ENCODE results near the gene NBEA.

The NBEA gene

DNA sequence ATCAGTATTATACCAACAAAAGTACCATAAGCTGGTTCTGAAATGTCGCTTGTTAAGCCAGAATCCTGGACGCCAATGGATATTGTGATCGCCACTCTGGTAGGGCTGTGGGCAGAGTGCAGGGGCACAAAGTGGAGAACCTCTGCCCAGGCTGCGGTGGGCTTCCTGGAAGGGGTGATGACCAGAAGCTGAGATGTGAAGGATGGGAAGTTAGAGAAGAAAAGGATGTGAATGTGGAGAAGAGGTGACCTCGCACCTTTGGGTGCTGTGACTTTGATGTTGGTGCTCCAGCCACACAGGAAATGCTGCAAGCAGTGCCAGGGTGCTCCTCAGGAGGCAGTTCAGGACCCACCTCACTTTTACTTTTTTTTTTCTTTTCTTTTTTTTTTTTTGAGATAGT lies 742.4 kb downstream of the NBEA start:
- DNase-seq = no peak

DNA sequence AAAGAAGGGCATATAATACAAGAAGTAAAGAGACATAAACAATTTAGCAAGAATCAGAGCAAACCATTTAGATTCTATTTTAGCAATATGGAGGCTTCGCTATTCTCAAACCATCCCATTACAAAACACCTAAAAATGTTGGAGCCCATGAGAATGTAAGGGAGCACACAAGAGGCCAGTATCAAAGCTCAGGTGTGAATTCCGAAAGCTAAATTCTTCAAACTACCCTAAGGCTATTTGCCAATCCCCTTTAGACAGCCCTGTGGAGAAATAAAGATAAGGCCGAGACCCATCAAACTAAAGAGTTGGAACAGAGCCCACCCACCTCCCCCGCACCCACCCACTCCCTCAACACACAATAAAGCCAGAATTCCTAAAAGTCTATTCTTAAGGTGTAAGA lies 745.3 kb downstream of the NBEA start:
- no peak for DNase-seq

DNA sequence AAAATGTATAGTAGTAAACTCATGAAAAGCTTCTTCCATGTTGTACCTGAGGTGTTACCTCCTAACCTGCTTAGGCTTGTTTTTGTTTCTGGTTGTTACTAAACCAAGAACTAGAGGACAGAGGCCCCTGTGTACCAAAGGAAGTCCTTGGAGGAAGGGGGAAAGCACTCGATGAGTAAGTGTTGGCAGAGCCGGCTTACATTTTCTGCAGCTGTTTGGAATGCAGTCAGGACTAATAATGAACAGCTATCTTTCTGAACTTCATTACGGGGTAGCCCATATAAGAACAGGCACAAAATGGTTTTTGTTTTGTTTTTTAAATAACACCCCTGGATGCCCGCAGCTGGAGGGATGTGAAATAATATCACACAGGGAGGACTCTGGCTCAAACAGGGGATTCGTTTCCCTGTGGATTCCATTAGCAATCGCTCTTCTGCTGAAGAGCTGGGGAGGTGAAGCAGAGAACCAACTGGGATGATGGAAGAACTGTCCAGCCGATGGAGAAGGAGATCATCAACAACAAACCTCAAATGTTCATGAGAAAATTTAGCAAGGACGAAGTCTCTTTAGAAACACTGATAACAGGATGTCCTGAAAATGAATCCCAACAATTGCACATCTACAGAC lies 748.6 kb downstream of the NBEA start:
- DNase-seq = no peak

DNA sequence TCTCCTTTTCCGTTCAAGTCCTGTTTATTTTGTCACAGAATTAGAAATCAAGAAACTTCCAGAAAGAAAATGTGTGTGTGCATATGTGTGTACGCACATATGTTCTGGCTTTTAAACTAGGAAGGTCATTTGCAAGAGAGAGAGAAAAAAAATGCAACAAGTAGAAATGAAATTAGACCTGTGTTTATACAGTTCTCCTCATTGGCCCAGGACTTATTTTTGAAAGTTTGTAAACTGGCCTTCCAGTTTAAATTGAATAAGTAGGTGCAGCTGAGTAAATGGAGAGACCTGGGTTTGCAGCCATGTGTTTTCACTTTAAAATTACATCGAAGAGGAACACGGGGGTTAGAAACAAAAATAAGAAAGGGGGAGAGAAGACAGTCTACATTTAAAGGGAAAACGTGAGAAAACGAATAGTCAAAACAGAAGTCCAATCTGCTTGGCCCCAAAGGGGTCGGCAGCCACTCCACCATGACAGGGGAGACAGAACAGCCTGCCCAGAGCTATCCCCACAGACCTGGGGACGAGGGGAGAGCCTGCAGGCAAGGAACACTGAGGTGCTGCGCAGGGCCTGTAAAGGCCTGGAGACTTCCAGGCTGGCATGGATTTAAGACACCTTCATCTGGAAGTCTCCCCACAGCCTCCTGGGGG lies 751.2 kb downstream of the NBEA start:
- no peak for DNase-seq

DNA sequence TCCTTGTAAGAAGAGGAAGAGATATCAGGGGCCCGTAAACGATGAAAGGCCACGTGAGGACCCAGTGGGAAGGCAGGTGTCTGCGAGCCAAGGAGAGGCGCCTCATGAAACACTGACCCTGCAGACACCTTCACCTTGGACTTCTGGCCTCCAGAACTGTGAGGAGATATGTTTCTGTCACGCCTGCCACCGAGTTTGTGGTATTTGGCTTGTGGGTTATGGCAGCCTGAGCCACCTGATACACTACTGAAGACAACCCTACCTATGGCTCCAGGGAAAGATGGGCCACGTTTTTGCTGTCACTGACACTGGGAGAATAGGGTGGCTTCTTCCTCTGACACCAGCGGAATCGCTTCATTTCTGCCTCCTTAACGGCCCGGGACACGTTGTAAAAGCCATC lies 752.0 kb downstream of the NBEA start:
- no peak for DNase-seq

DNA sequence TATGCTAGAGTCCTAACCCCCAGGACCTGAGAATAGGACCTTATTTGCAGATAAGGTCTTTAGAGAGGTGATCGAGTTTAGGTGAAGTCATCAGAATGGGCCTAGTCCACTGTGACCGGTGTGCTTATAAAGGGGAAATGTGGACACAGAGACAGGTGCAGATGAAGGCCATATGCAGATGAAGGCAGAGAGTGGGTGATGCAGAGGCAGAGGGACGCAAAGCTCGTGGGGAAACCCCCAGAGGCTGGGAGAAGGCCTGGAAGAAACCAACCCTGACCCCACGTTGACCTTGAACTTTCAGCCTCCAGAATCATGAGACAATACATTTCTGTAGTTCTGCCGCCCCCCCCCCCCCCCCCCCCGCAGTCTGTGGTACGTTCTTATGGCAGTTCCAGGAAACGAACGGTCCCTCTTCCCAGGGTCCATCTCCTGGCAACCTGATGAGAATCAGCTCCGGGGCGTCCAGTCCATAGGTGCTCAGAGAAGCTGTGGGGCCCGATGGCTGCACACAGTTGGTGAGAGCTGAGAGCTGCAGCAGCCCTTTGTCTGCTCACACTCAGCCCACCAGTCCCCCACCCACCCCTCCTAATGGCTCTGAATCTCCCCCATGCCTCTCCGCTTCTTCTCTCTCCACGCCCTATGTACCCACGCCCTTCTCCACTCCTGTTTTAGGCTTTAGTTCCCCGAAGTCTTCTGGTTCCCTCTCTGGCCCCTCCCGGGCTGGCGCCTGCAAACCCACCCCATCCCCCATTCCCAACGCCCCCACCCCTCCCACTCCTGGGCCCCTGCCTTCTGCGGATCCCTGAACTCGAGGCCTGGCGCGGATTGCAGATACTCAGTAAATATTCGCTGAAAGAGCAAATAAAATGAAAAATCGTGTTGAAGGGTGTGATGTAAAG lies 752.7 kb downstream of the NBEA start:
- DNase-seq = no peak

DNA sequence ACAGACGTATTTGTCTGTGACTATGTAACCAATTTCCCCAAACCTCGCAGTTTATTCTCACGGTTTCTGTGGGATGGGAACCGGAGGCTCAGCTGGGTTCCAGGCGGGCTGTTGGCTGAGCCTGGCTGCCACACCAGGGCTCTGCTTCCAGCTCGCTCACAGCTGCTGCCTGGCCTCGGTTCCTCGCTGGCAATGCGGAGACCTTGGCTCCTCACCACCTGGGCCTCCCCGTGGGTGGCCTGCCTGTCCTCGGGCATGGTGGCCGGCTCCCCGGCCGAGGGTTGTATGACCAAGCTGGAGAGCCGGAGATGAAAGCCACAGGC lies 753.3 kb downstream of the NBEA start:
- no peak for DNase-seq

DNA sequence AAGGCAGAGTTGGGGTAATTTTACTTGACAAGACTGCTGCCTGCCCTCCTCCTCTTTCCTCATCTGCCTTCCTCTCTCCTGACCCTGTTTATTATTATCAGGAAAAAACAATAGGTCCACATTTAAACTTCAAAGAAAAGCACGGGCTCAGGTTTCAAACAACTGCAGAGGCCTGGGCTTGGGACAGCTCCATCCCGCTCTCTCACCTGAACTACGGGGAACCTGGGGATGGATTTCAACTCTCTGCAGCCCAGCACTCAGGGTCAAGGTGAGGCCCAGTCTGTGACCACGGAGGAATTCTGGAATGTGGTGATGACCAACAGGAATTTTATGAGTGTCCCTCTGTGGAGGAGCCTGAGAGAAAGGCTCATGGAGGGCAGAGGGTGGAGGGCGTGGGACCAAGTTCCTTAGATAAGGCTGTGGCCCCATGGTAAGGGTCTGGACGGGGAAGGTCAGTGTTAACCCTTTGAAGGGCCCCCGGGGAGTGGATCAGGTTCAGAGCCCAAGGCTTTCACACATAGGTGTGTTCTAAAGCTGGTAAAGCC lies 755.2 kb downstream of the NBEA start:
- no peak for DNase-seq

DNA sequence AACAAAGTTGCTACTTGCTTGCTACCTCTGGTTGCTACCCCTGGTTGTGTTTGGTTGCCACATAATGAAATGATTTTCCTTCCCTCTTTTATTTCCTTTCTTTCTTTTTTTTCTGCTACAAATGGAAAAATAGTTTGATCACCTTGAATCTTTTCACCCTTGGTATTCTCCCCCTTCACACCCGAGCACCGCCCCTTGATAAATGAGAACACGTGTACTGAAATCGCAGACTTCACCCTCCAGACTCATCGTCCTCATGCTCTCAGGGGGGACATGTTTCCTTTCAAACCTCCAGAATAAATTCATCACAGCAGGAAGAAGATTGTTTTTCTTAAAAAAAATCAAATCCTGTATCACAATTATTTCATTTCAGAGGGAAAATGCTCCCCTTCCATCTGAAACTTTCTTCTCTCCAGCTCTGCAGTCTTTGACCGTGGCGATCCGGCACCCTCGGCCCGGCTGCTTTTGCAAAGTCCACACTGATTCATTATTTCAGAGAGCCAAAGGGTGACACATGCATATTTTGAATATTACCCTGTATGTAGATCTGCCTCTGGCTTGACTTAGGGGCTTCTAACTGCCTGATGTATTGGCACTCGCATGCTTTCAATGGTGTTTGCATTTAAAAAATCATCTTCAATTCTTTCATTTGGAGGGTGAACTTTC lies 757.0 kb downstream of the NBEA start:
- DNase-seq = no peak

DNA sequence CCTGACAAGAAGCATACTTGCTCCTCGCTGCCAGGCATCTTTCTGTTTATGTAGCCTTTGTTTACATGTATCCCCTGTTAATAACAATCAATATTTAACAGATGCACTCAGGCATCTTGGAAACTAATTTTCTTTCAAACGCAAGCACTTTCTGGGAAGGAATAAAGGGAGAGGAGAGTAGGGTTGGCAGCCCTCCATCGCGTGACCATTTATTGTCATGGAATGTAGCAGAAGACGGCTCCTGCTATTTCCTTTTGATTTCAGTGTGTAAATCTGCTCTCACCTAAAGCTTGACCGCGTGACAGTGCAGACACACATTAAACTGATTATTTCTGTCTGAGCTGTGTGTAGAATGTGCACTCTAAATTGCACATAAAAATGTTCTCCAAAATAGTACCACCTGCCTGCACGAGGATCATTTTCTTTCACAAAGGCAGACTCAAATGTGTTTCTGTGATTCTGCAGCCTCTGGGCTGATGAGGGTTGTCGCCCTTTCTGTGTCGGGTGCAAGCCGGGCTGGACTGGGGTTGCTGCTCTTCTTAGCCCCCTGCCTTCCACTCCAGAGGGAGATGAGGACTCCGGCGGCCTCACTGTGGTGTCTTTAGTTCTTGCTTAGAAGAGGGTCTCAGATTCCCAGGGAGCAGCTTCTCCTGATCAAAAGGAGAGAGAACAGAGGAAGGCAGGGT lies 757.9 kb downstream of the NBEA start:
- DNase-seq = no peak

DNA sequence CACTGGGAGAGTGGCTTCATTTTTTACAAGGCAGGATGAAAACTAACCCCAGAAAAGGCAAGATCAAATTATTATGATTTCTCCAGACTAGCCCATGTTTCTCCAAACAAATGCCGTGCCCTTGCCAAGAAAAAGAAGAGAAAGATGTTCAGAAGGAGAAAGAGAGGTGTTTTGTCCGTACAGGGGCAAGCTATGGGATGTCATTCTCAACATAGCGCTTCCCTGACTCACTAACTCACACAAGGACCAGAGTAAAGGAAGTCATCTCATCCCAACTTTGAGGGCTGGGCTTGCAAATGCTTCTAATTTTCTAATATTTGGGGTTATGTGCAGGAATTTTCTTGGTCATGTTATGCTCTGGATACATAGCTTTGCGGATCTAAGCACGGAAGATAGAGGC lies 758.6 kb downstream of the NBEA start:
- DNase-seq = no peak

DNA sequence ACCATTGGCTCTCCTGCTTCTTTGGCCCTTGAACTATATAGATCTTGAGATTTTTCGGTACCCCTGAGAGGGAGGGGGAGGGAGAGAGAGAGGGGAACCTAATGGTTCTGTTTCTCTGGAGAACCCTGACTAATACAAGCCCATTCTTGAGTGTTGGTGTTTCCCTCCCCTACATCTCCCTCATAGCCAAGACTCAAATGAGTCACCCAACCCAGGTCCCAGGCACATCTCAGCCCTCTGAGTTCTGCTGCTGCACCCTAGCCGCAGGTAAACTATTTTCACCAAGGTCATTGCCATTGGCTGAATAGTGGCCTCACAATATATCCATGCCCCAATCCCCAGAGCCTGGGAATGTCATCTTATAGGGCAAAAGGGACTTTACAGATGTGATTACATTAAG lies 760.2 kb downstream of the NBEA start:
- no peak for DNase-seq

DNA sequence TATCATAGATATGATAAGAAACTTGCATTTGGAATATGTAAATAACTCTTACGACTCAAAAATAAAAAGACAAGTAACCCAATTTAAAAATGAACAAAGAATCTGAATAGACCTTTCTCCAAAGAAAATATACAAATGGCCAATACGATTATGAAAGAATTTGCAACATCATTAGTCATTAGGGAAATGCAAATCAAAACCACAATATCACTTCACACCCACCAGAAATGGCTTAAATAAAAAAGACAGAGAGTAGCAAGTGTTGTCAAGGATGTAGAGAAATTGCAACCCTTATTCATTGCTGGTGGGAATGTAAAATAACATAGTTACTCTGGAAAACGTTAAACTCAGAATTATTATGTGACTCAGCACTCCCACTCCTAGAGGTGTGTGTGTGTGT lies 761.0 kb downstream of the NBEA start:
- DNase-seq = no peak

DNA sequence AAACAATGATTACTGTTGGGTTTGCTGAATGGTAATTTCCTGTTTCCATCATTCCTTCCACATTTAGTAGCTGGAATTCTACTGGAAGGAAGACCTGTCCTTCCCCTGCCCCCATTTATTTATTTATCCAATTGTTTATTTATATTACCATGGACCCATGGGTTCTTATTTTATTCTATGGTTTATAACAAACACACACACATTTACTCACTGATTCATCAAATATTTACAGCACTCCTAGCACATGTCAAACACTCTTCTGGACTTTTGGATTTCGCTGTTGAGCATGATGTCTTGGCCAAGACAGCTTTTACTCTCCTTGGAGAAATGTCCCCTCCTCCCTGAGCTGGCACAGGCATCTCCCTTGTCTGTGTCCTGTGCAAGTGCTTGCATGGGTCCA lies 762.3 kb downstream of the NBEA start:
- DNase-seq = no peak

DNA sequence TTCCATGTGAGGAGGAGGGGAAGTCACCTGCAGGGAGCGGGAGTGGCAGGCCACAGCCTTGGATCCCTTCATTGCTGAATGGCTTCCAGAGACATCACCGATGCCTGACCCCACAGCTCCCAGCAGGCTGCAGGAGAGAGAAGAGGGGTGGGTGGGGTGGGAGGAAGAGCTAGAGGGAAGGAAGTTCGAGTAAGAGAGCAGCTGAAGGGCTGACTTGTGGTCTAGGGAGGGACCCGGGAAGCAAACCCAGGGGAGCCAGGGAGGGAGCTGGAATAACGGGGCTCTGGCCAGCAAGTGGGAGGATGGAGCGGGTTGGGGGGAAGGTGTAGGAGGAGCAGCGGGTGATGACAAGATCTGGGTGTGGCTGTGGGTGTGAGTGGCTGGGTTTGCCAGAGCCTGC lies 764.2 kb downstream of the NBEA start:
- no peak for DNase-seq

DNA sequence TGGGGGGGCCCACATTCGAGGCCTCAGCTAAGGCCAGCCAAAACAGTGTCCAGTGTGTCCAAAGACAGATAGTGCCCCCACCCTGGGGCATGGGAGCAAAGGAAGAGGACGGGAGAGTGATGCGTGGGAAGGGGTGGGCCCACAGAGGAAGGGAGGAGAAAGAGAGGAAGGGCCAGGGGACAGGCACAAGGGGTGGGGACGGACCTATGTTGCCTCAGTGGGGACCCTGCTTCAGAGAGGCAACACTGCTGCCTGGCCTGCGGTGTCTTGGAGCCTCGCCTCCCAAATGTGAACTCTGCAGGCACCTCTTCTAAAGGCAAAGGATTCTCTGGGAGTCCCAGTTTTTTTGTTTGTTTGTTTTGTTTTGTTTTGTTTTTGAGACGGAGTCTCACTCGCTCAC lies 764.7 kb downstream of the NBEA start:
- DNase-seq = no peak

DNA sequence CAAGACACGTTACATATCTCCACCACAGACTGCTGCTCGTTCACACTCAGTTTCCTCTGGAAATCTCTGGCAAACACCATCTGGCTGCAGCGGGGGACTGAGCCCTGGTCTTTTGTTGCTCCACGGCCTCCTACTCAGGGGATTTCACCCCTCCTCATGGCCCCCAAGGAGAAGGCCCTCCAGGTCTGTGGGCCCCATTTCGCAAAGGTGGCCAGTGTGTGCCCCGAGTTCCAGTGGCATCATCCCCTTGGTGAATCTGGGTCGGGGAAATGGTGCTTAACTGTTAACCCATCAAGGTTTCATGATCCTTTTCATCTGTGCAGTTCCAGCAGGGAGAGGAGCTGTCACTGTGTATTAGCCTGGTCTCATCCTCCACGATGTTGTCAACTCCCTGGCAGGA lies 769.8 kb downstream of the NBEA start:
- DNase-seq = no peak

DNA sequence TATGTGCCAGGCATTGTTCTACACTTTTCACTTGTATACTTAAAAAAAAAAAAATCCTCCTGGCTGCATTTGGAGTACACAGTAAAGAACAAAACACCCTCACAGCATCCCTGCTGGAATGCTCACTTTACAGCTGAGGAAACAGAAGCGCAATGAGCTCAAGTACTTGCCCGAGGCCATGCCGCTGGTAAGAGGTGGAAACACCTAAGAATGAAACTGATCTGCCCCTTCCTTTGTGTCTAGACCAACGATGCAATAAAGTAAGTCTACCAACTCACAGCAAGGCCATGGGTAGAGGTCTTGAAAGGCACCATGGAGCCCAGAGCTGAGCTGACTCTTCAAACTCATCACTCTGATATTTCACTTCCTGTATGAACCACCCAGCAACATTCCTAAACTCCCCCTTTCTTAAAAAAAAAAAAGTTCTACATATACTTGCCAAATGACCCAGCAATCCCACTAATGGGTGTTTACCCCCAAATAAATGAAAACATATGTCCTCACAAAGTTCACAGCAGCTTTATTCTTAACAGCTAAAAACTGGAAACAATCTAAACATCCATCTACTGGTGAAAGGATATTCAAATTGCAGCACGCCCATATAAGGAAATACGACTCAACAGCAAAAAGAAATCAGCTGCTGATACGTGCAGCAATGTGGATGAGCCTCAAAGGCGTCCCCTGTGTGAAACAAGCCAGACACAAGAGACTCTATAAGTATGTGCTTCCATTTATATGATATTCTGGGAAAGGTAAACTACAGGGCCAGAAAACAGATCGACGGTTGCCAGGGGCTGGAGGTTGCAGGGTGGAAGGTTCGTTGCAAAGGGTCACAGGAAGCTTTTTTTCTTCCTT lies 771.1 kb downstream of the NBEA start:
- no peak for DNase-seq

DNA sequence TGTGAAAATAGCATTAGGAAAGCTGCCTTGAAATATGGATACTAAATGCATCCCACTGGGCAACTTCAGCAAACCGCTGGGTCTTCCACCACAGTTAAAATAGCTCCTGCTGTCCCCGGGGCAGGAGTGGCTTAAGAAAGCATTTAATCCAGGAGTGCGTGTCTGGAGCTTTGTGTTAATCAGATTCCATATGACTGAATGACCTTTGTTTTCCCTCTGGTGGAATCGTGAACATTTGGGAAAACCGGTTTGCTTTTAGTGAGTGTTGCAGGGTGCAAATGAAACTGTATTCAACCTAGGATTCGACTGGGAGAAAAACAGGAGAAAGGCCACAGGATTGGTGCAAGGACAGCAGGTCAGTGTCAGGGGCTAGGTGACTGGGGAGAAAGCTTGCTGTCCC lies 772.1 kb downstream of the NBEA start:
- no peak for DNase-seq

DNA sequence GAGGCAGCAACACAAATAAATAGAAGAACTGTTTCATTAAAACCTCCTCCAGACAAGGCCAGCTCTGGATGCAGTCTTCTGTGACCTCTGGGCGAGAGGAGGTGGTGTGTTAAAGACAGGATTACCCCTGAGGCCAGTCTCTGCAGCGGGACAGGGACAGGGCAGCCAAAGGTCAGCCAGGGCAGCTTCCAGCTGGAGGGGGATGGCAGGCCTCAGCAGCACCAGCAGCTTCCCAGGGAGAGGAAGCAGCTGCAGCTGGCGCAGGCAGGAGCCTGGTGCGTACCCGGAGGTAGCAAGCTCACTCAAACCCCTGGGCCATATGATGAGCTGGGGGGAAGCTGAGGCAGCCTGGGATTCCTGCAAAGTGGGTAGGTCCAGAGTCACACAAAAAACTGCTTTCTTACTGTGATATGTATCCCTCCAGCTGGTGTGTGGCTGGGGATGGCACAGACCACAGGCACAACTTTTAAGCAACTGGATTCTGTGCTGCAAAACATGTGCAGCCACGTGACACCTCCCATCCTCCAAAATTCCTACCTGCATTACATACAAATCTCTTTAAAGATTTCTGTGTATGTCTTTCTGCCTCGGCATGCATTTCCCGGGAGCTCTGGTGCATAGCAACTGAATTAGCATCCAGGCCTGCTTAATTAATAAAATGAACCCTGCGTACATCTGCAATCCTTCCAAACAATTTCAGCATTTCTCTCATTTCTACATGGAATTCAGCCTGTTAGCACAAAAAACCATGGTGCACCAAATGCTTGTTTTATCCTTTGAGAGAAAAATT lies 772.7 kb downstream of the NBEA start:
- no peak for DNase-seq

DNA sequence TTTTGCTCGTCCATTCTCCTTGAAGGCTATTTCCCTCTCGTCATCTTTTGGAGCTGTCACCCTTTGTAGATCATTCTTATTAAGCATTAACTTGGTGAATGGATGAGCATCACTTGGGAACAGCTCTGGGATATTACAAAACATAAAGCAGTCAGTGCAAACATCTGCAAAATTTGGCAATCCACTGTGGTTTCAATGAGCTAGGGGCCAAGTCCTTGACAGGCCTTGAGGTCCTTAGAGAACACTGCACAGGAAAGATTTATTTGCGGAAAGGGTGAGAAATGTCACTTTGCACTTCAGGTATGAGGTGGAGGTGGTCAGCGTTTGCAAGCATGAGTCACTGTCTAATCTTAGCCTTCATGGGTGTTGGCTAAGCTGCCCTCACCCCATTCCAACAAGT lies 774.1 kb downstream of the NBEA start:
- DNase-seq = no peak

Measured in SW 1271 (cell line).